HG03354 (cell line): Measurements from ENCODE around the gene SHC4.
"Not testable (repeated sequence)": the region's sequence is repeated elsewhere in the genome, so short reads cannot be mapped to it uniquely, and the experiment has no call there.

Experiments used
- ATAC-seq: cut with Tn5 transposase; IDR thresholded peaks from one replicate; pipeline ENCODE4 v1.9.1; 2021; ENCODE audit warnings: mild to moderate bottlenecking; ENCODE audit not compliant: unreplicated experiment, poor library complexity, severe bottlenecking

SHC4 gene

DNA sequence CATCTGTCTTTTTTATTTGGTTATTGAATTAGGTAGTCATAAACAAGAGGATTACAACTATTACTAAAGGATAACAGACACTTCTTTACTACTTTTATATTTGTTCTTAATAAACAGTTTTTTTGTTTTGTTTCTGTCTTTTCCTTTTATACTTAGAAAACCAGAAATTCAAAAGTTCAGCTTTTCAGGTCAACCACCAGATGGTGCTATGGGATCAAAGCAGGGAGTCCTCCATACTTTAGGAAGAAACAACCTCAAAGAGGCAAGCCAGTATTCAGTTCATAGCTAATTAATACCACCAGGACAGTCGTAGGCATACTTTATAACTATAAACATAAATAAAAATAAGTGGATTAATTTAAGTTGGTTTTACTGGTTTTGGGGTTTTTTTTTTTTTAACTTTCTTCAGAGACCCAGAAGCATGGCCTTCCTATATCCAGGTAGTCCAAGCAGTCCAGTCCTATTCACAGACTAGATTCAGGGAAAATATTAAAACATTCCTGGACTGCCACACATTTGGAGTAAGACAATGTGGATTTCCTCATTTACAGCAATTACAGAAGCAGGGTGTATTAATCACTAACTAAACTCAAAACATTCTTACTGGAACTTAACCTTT is 101.8 kb downstream of the SHC4 start:
- ATAC-seq: peak; percentile 67

DNA sequence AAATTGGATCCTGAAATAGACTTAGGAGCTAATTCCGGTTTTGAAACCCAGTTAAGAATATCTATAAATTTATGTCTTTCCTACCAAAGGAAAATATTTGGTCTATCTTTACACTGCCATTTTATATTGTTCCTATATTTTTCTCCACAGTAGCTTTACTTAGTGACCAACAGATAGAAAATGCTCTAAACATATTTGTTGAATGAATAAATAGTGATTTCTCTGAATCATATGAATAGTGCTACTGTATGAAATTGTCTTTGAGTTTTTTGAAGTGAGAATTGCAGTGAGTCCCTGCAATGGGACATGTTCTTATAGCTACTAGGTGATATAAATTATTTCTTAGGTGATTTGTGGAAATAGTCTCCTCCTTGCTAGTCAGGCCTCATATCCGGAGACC is 104.3 kb downstream of the SHC4 start:
- ATAC-seq: no peak

DNA sequence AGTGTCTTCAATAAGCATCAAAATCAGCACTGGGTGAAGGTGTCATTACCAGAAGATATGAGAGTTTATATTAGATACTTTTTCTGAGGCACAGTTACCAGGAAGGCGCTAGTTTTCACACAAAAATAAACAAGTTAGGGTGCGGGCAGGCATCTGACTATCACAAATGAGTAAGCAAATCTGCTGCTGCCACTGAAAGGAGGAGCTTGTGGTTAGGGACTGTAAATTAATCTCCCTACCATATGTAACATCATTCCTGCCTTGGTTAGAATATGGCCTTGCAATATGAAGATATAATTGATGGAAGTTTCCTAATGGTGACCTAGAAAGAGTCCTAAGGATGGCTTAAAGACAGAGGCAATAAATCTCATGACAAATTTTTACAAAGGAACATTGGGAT is 105.3 kb downstream of the SHC4 start:
- ATAC-seq: no peak

DNA sequence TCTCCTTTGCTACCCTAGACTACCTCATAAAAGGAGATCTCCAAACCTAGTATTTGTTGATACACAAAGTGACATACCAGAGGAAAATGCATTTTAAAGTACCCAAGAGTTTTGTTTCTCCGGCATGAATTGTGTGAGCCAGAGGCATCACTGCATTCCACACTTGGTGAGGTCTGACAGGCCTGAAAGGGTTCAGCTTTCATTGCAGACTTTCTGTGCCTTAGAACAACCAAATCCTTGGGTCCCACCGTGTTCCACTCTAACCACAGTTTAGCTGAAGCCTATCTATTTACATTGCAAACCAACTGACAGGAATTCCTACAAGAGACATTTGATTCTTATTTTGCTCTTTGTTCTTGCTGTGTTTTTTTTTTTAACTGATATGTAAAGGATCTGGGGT is 106.8 kb downstream of the SHC4 start:
- ATAC-seq: no peak

DNA sequence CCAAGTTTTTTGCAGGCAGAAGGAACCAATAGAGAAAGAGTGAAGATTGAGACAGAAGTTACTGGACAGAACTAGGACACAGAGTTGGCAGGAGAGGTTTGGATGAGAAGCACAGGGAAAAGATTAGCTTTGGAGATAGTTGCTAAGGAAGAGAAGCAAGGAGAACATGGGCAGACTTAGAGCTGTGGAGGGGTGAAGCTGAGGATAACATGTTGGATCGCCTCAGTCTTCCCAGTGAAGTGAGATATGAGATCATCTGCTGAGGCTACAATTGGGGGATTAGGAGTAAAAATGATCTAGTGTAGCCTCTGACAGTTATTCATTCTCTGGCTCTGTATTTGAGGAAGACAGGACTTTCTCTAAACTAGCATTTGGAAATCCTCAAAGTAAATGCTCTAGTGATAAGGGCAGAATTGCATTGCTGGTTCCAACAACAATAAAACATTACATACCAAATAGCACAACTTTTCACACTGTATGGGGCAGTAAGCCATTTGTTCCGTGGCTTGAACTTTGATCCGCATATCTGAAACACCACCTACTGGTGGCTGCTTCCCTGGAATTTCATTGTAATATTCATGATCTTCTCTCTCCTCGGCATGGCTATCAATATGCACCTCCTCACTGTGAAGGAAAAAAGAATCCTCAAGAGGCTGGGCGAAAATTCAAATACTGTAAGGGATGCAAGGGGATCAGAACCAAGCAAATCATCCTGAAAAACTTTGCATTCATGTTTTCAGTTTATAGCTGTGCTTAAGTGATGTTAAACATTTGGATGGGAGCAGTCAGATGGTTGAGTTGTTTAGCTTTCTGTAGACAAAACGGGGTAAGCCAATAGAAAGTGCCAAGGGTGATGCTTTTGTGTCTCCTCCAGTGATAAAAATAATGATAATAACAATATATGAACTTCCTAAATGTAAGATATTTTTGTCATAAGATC is 107.9 kb downstream of the SHC4 start:
- no peak for ATAC-seq

DNA sequence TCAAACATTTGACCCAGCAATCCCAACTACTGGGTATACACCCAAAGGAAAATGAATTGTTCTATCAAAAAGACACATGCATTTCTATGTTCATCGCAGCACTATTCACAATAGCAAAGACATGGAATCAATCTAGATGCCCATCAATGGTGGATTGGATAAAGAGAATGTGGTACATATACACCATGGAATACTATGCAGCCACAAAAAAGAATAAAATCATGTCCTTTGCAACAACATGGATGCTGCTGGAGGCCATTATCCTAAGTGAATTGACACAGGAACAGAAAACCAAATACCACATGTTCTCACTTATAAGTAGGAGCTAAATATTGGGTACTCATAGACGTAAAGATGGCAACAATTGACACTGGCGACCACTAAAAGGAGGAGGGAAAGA is 109.3 kb downstream of the SHC4 start:
- not testable (repeated sequence) for ATAC-seq

DNA sequence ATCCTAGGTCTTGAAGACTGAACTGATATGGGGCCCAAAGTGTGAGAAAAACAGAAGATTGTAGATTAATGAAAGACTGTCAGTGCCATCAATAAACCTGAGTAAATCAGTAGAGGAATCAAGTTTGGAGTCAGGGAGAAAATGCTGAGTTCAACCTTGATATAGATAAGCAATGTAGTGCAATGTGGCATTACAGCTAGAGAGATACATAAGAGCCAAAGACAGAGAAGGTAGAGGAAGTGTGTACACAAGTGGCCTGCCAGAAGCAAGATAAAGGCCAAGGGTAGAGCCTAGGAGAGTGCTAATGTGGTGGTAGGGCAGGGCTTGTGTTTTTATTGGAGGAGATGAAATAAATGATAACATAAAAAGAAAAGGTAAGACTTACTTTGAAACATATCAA is 111.8 kb downstream of the SHC4 start:
- no peak for ATAC-seq

DNA sequence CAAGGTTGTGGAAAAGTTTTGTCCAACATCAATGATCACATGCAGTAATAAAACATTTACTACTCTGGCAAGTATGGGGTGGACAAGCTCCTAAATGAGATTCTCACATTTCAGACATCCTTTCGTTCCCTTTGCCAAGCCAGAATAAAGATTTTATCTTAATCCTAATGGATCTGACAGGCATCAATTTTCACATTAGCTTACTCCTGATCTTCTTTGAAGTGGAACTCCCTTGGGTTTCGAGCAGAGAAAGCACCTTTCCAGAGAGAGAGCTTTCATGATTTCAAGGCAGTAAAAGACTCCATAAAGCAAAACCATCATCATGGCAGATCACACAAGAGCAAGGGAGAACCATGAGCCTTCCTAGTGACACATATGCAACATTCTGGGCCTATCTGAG is 113.1 kb downstream of the SHC4 start:
- ATAC-seq: no peak

GRCh38 chr15:48845123-48845522 is 118.6 kb downstream of the SHC4 start:
- no peak for ATAC-seq

- no peak for ATAC-seq
Observed at GRCh38 chr15:48842501-48842900, 121.2 kb downstream of the SHC4 start.

GRCh38 chr15:48834756-48835155 is 129.0 kb downstream of the SHC4 start:
- no peak for ATAC-seq

- no peak for ATAC-seq
Observed at GRCh38 chr15:48833526-48834239, 130.0 kb downstream of the SHC4 start.

GRCh38 chr15:48832648-48833047 is 131.1 kb downstream of the SHC4 start:
- ATAC-seq: no peak

- no peak for ATAC-seq
Observed at GRCh38 chr15:48828906-48829305, 134.8 kb downstream of the SHC4 start.

DNA sequence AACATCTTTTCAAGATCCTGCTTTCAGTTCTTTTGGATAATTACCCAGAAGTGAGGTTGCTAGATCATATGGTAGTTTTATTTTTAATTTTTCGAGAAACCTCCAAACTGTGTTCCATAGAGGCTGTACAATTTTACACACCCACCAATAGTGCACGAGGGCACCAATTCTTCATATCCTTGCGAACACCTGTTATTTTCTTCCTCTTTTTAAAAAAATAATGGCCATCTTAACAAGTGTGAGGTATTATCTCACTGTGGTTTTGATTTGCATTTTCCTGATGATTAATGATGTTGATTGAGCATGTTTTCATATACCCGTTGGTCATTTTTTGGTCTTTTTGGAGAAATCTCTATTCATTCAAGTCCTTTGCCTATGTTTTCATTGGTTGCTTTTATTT is 135.2 kb downstream of the SHC4 start:
- ATAC-seq: no peak

DNA sequence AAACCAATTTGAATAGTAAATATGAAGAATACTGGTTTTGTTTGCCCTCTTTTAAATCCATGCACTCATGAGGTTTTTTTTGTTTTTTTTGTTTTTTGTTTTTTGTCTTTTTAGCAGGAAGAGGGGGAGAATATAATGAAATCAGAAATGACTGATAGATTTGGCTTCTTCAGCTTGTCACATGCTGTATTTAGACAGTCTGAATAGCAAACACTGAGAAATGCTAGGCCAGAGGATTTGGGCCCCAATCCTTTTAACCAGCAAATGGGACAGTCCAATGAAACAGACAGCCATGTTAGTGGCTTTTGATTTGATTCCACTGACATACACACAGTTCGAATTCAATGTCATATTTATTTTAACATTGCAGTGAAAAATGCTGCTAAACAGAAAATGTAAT is 138.6 kb downstream of the SHC4 start:
- ATAC-seq: no peak

DNA sequence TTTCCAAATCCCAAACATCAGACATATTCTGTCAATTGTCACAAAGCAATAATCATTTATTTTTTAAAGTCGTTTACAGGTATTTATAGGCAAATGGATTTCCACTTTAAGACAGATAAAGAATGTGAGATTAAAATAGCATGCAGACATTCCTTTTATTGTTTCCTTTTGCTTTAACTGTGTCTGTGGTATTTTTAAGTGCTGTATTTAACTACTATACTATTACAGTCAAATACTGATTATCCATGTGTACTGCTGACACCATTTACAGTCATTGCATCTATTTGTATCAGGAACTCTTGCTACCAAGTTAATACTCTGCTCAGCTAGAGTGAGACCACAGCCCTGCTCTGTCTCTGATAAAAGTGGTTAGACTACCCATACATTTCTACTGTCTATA is 140.0 kb downstream of the SHC4 start:
- ATAC-seq: no peak

DNA sequence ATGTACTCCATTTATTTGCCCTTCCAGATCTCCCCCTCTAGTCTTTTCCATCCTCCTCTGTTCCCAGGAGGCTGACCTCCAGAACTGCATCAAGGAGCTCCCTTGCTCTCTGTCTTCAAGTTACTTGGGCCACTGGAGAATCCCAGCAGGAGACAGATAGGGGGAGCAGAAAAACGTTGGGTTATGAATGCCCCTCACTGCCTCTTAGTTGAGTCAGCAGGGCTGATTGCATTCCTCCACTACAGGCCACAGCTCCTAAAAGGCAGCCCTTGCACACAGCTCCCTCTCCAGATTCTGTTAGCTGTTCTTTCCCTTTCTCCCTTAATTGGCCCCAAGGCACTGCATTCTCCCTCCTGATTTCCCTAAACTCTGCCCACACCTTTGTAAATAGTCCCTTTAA is 140.5 kb downstream of the SHC4 start:
- ATAC-seq: no peak

GRCh38 chr15:48814286-48814685 is 149.4 kb downstream of the SHC4 start:
- no peak for ATAC-seq

DNA sequence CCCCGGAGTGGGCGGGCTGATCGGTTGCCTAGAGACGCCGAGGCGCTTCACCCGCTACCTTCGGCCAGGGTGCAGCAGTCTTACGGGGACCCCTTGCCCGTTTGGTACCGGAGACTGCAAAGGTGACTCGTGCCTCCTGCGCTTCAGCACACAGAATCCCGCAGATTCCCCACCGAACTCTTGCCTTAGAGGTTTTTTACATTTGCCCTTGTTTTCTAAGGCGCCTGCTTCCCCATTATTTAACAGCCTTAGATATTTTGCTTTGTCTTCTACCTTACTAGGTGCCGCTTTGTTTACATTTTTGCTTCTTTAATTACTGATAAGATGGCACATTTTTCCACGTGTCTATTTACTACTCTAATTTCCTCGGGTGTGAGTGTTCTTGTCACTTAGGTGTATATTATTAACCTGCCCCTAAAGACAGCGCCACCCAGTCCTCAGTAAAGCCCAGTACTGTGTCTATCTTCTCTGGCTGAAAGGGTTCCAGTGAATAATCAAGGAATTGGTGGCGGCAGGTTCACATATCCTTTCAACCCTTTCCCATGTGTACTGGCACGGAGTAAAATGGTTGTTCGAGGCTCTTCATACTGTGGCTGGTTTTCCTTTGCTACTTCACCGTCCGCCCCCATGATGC is 152.3 kb downstream of the SHC4 start:
- no peak for ATAC-seq
